Stimulated activated memory B cell treated with anti-CD40 and anti-IgM and Interleukin-4, amounts not matched to agents 10 μg/mL and 1 μg/mL and 100 μg/mL, for 72 hours (primary cell): ENCODE results near the gene OTUD3.

Experiments used
- ATAC-seq: fragments of 150-1000 bp; cut with Tn5 transposase; 2 replicates; pipeline ENCODE4 v1.10.0; 2021
- H3K27ac Mint-ChIP-seq: one replicate; pipeline ENCODE4 v1.8.0; 2022; ENCODE audit warnings: mild to moderate bottlenecking, mixed read lengths
- H3K27me3 Mint-ChIP-seq: one replicate; pipeline ENCODE4 v1.8.0; 2022; ENCODE audit warnings: mixed read lengths
- H3K36me3 Mint-ChIP-seq: one replicate; pipeline ENCODE4 v1.8.0; 2022; ENCODE audit warnings: mixed read lengths
- H3K4me1 Mint-ChIP-seq: one replicate; pipeline ENCODE4 v1.8.0; 2022; ENCODE audit warnings: mixed read lengths
- H3K4me3 Mint-ChIP-seq: one replicate; pipeline ENCODE4 v1.8.0; 2022; ENCODE audit warnings: mild to moderate bottlenecking, moderate library complexity, mixed read lengths
- H3K9me3 Mint-ChIP-seq: one replicate; pipeline ENCODE4 v1.8.0; 2022; ENCODE audit warnings: mixed read lengths

OTUD3 gene

GRCh38 chr1:19942088-19942487 lies 59.9 kb downstream of the OTUD3 start:
- H3K27me3 Mint-ChIP-seq, result peaks cover 16% of the 10 kb centered on the region
- no peaks in the 10 kb centered on the region for H3K4me1 Mint-ChIP-seq
- H3K36me3 Mint-ChIP-seq, result no peaks in the 10 kb centered on the region
- no peak for ATAC-seq
- no peak overlapping the region for H3K27ac Mint-ChIP-seq
- peaks cover 3% of the 10 kb centered on the region for H3K9me3 Mint-ChIP-seq
- H3K4me3 Mint-ChIP-seq, result no peak overlapping the region

GRCh38 chr1:19942657-19943056 lies 60.5 kb downstream of the OTUD3 start:
- peaks cover 3% of the 10 kb centered on the region for H3K9me3 Mint-ChIP-seq
- H3K27me3 Mint-ChIP-seq, result peaks cover 16% of the 10 kb centered on the region
- H3K27ac Mint-ChIP-seq, result no peak overlapping the region
- H3K36me3 Mint-ChIP-seq, result no peaks in the 10 kb centered on the region
- H3K4me3 Mint-ChIP-seq, result no peak overlapping the region
- no peak for ATAC-seq
- H3K4me1 Mint-ChIP-seq, result no peaks in the 10 kb centered on the region

- no peak overlapping the region for H3K27ac Mint-ChIP-seq
- no peak overlapping the region for H3K4me3 Mint-ChIP-seq
- H3K36me3 Mint-ChIP-seq, result no peaks in the 10 kb centered on the region
- no peaks in the 10 kb centered on the region for H3K9me3 Mint-ChIP-seq
- no peak for ATAC-seq
- peaks cover 38% of the 10 kb centered on the region for H3K27me3 Mint-ChIP-seq
- H3K4me1 Mint-ChIP-seq, result no peaks in the 10 kb centered on the region
Observed at GRCh38 chr1:19945914-19946313, 63.7 kb downstream of the OTUD3 start.

GRCh38 chr1:19946331-19946751 lies 64.1 kb downstream of the OTUD3 start:
- Mint-ChIP-seq H3K4me1 (no peaks in the 10 kb centered on the region), H3K27ac (no peak overlapping the region), H3K9me3 (no peaks in the 10 kb centered on the region), H3K36me3 (no peaks in the 10 kb centered on the region), H3K4me3 (no peak overlapping the region), H3K27me3 (peaks cover 40% of the 10 kb centered on the region)
- ATAC-seq, result no peak

- H3K36me3 Mint-ChIP-seq, result no peaks in the 10 kb centered on the region
- no peak overlapping the region for H3K27ac Mint-ChIP-seq
- no peaks in the 10 kb centered on the region for H3K4me1 Mint-ChIP-seq
- H3K27me3 Mint-ChIP-seq, result peaks cover 46% of the 10 kb centered on the region
- no peak overlapping the region for H3K4me3 Mint-ChIP-seq
- H3K9me3 Mint-ChIP-seq, result no peaks in the 10 kb centered on the region
- ATAC-seq, result no peak
Observed at GRCh38 chr1:19946971-19947370, 64.8 kb downstream of the OTUD3 start.

GRCh38 chr1:19949016-19949415 lies 66.8 kb downstream of the OTUD3 start:
- H3K9me3 Mint-ChIP-seq, result peaks cover 4% of the 10 kb centered on the region
- H3K27ac Mint-ChIP-seq, result no peak overlapping the region
- no peak overlapping the region for H3K4me3 Mint-ChIP-seq
- ATAC-seq, result no peak
- no peaks in the 10 kb centered on the region for H3K4me1 Mint-ChIP-seq
- peaks cover 61% of the 10 kb centered on the region for H3K27me3 Mint-ChIP-seq
- no peaks in the 10 kb centered on the region for H3K36me3 Mint-ChIP-seq

GRCh38 chr1:19954059-19954458 lies 71.9 kb downstream of the OTUD3 start:
- H3K9me3 Mint-ChIP-seq, result peaks cover 10% of the 10 kb centered on the region
- no peak for ATAC-seq
- H3K36me3 Mint-ChIP-seq, result no peaks in the 10 kb centered on the region
- H3K4me3 Mint-ChIP-seq, result no peak overlapping the region
- H3K27me3 Mint-ChIP-seq, result peaks cover 54% of the 10 kb centered on the region
- no peaks in the 10 kb centered on the region for H3K4me1 Mint-ChIP-seq
- H3K27ac Mint-ChIP-seq, result no peak overlapping the region

- H3K27me3 Mint-ChIP-seq, result peaks cover 44% of the 10 kb centered on the region
- peaks cover 10% of the 10 kb centered on the region for H3K9me3 Mint-ChIP-seq
- H3K4me1 Mint-ChIP-seq, result peaks cover 2% of the 10 kb centered on the region
- no peaks in the 10 kb centered on the region for H3K36me3 Mint-ChIP-seq
- H3K4me3 Mint-ChIP-seq, result no peak overlapping the region
- no peak for ATAC-seq
- no peak overlapping the region for H3K27ac Mint-ChIP-seq
Observed at GRCh38 chr1:19955534-19956170, 73.5 kb downstream of the OTUD3 start.

GRCh38 chr1:19957779-19958178 lies 75.6 kb downstream of the OTUD3 start:
- no peak overlapping the region for H3K27ac Mint-ChIP-seq

GRCh38 chr1:19960591-19960990 lies 78.4 kb downstream of the OTUD3 start:
- no peak overlapping the region for H3K27ac Mint-ChIP-seq
- H3K4me1 Mint-ChIP-seq, result peaks cover 7% of the 10 kb centered on the region
- no peak overlapping the region for H3K4me3 Mint-ChIP-seq
- peaks cover 52% of the 10 kb centered on the region for H3K27me3 Mint-ChIP-seq
- H3K36me3 Mint-ChIP-seq, result no peaks in the 10 kb centered on the region
- H3K9me3 Mint-ChIP-seq, result peaks cover 5% of the 10 kb centered on the region
- peak; percentile 27 for ATAC-seq

More at GRCh38 chr1:19957779-19958178, 75.6 kb downstream of the OTUD3 start:
- no peak for ATAC-seq
- Mint-ChIP-seq H3K9me3 (peaks cover 10% of the 10 kb centered on the region), H3K27me3 (peaks cover 38% of the 10 kb centered on the region), H3K36me3 (no peaks in the 10 kb centered on the region), H3K4me3 (no peak overlapping the region), H3K4me1 (peaks cover 7% of the 10 kb centered on the region)
